Measurements from ENCODE around the gene NAMPT. TPM values are rescaled to one million over a fixed set of nuclear protein-coding genes. Genes with fewer than 3 reads are reported as not detected.

Gene NAMPT
- total and polyA plus RNA-seq, 9 of the 15 experiments (the other 6 are each of a cell fraction or from before 2014, with no cell fraction given), result 41.1 to 160 (median 106) TPM

- TF ChIP-seq ZBTB9 (CRISPR knock-in tag; IDR thresholded peaks at IDR 0.05), result no peak
- no peak for TF ChIP-seq CEBPG (CRISPR knock-in tag; IDR thresholded peaks at IDR 0.05)
- peak in 1 of 2 experiments; percentile 65; a peak in 2 of 4 replicates for TF ChIP-seq CEBPG (tag; conservative IDR thresholded peaks at IDR 0.05 in 1 of 2, IDR thresholded peaks at IDR 0.05 in 1 of 2)
- TF ChIP-seq SREBF1 (IDR thresholded peaks at IDR 0.05; ENCODE audit: borderline replicate concordance, low read depth, low read length), result no peak
- TF ChIP-seq SRSF9 (IDR thresholded peaks at IDR 0.05; ENCODE audit: borderline replicate concordance, low read depth, low read length), result no peak
- 0 out of 2 replicates have a peak, but pooled peaks have one; percentile 35 for TF ChIP-seq ZBTB40 (IDR thresholded peaks at IDR 0.05)
- no peak for TF ChIP-seq ZBTB40 (CRISPR knock-in tag; IDR thresholded peaks at IDR 0.05)
- TF ChIP-seq ZSCAN32 (CRISPR knock-in tag; IDR thresholded peaks at IDR 0.05), result no peak
- no peak for TF ChIP-seq FOXA1 (IDR thresholded peaks at IDR 0.05; ENCODE audit: borderline replicate concordance)
- no peak for TF ChIP-seq NCOA4 (IDR thresholded peaks at IDR 0.05; ENCODE audit: partially characterized antibody)
- TF ChIP-seq POLR2H (tag; IDR thresholded peaks at IDR 0.05; ENCODE audit: low read depth), result no peak
- no peak for TF ChIP-seq ILK (tag; IDR thresholded peaks at IDR 0.05; ENCODE audit: borderline replicate concordance, low read depth)
- no peak for TF ChIP-seq ZNF740 (CRISPR knock-in tag; IDR thresholded peaks at IDR 0.05)
- TF ChIP-seq ZNF740 (tag; IDR thresholded peaks at IDR 0.05), result no peak
- no peak for TF ChIP-seq KAT2B (IDR thresholded peaks at IDR 0.05; ENCODE audit: low read depth, low read length)
- TF ChIP-seq ZNF696 (CRISPR knock-in tag; conservative IDR thresholded peaks at IDR 0.05), result no peak
- TF ChIP-seq ZKSCAN8 (CRISPR knock-in tag; IDR thresholded peaks at IDR 0.05), result no peak
Observed at GRCh38 chr7:106285855-106286492, 1.2 kb upstream of the NAMPT start (continued).

Measured in K562 (cell line).